Activated CD4-positive, CD25-positive, alpha-beta regulatory T cell (primary cell): Measurements from ENCODE around the gene ICOSLG.
A peak's percentile ranks its signal among the peaks of the same experiment; 100 is the strongest.
"Not testable (repeated sequence)": the region's sequence is repeated elsewhere in the genome, so short reads cannot be mapped to it uniquely, and the experiment has no call there.

Source experiments
- DNase-seq, 4 experiments: peaks; one replicate each; lab custom pipeline; 2025; lab: John Stamatoyannopoulos, UW

Gene ICOSLG

DNA sequence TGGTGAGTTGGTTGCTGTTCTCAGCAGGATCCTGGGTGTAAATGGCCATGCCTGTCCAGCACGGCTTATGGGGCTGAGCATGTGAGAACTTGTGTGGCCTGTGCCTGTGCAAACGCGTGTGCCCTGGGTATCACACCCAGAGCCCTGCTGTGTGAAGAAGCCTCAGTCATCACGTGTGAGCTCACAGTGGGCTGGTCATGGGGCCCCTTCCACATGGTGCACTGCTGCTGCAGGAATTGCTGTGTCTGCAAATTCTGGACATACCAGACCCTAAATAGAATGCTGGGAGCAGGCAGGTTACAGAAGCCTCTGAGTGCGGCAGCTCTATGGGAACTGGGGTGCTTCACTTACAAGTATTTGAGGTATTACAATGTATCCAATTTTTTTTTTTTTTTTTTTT is 17.4 kb downstream of the ICOSLG start:
- not testable (repeated sequence) for DNase-seq

DNA sequence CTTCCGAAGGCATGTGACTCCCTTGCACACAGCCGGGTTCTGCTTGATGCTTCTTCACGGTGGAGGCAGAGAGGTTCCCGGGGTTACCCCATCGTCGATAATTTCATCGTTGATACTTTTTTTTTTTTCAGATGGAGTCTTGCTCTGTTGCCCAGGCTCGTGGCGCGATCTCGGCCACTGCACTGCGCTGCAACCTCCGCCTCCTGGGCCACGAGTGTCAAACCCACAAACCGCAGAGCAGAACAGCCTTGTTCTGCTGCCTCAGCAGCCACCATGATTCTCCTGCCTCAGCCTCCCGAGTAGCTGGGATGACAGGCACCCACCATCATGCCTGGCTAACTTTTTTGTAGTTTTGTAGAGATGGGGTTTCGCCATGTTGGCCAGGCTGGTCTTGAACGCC is 20.1 kb downstream of the ICOSLG start:
- not testable (repeated sequence) for DNase-seq

DNA sequence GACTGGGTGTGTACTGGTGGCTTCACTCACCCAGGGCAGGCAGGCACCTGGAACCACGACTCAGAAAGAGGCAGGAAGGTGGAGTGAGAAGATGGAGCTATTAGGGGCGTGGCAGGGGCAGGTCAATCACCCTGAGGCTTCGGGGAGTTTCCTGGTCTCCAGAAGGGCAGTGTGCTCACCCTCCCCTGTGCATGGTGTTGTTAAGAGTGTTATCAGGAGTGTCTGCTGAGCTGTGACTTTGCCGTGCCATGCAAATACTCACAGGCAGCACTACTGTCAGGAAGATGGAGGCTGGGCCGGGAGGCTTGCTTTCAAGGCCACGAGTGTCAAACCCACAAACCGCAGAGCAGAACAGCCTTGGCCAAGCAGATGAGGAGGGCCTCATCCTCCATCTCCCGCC is 22.3 kb downstream of the ICOSLG start:
- DNase-seq = not testable (repeated sequence)

DNA sequence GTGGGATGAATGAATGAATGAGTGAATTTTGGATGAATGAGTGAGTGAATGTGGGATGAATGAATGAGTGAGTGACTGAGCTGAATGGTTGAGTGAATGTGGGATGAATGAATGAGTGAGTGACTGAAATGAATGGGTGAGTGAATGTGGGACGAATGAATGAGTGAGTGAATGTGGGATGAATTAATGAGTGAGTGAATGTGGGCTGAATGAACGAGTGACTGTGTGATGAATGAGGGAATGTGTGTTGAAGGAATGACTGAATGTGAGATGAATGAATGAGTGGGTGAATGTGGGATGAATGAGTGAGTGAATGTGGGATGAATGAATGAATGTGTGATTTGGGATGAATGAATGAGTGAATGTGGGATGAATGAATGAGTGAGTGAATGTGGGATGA is 28.8 kb downstream of the ICOSLG start:
- not testable (repeated sequence) for DNase-seq

DNA sequence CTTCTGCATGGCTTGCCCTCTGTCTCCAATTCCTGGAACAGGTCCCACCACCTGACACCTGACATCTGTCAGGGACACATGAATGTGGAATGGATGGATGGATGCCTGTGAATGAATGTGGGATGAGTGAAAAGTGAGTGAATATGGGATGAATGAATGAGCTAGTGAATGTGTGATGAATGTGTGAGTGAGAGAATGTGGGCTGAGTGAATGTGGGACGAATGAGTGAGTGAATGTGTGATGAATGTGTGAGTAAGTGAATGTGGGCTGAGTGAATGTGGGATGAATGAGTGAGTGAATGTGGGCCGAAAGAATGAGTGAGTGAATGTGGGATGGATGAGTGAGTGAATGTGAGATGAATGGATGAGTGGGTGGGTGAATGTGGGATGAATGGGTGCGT is 29.2 kb downstream of the ICOSLG start:
- DNase-seq = not testable (repeated sequence)

DNA sequence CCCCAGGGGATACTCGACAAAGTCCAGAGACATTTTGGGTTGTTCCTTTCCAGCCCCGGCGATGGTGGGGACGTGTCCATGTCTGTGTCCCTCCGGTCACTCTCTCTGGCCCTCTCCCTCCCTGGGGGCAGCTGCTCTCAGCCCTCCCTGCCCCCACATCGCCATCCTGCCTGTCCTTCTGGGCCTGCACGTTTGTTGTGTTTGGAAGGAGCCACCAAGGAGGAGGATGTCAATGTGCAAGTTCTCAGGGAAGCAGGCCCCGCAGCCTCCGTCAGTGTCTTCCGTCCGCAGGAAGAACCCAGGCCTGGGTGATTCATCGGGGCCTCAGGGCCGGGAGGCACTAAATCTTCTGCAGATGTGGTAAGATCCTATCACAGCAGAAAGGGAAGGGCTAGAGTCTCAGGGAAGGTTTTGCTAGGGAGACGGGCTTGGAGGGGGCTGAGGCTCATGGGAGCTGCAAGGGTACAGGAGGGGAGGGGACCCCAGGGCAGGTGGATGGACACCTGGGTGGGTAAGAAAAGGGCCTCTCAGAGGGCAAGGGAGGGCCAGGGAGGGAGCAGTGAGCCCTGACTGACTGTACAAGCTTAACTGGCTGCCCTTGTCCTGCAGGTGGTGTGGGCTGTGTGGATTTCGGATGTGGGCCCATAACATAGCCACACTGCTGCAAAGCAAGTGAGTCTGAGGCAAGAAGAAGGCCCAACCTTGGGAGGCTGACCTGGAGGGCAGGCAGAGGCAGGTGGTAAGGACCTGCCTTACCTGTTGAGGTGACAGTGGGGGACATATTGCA is 32.7 kb downstream of the ICOSLG start:
- not testable (repeated sequence) for DNase-seq

DNA sequence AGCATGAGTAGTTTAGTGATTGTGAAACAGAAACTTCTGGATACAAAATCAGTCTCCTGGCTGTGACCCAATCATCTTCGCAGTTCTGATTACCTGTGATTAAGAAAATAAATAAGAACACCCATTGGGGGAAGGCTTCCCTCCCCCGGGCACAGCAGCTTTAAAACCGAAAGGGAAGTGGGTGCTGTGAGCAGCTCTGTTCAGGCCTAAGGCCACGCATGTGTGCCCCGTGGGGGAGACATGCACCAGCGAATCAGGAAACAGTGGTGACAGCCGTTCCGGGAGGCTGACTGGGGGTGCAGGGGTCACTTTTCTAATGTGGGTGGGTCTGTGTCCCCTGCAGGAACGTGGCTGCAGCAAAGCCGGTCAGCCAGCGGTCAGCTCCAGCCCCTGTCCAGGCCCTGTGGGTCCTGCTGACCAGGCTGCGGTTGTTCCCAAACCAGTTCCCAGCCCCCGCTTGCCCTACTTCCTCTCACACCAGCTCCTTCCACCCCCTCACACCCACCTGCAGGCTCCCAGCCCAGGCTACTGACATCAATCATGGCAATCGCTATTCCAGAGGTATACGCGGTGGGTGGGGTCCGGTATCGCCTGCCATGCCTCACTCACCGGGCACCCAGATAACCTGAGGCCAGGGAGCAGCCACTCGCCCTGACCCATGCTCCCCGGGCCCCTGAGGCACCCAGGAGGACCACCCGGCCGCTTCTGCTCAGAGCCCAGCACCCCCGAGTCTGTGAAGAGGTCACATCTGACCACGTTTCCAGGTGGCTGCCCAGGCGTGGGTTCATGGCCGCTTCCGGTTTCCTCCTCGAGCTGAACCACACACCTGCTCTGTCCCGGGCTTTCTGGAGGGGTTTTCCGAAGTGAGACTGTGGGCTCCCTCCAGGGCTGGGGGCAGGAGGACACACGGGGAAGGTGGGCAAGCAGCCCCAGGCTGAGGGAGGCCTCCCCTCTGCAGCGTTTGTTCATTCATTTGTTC is 33.8 kb downstream of the ICOSLG start:
- not testable (repeated sequence) for DNase-seq

DNA sequence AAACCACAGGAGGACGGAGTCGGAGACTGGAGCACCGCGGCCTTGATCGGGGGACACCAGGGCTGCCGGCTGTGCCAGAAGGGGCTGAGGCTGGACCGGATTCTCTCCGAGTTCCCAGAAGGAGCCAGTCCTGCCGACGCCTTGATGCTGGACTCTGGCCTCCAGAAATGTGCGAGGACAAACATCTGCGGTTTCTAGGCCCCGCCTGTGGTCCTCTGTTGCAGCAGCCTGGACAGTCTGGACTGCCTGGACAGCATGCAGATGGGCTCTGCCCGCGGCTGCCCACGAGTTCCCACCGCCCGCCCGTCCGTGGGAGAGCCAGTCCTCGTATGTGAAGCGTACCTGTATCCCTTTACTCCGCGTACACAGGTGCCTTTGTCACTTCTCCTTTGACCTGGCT is 34.6 kb downstream of the ICOSLG start:
- not testable (repeated sequence) for DNase-seq

DNA sequence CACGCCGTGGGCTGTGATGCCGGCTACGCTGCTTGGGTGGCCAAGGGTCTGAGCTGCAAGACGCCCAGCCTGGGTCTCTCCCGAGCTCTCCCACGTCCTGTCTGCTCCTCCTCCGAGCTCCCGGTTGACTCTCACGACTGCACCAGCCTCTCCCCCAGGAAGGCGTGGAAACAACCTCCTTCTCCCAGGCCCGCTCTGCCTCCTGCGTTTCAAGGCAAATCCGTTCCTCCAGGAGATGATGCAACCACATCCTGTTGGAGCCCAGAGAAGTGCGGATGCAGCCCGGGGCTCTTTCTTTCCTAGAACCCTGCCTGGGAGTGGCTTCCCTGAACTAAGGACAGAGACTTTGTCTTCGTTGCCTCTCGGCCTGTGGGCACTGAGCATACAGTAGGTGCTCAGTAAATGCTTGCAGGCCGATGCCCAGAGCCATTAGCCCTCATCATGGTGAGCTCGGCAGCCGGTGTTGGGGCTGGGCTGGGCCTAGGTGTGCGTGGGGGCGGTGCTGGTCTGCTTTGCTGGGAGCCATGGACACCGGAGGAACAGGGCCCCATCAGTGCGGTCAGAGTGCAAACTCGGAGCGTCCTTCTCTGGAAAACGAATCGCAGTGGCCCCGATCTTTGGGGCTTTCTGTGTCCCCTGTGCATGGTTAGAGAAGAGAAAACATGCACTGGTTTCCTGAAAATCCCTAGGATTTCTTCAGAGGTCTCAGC is 38.0 kb downstream of the ICOSLG start:
- DNase-seq = not testable (repeated sequence)

DNA sequence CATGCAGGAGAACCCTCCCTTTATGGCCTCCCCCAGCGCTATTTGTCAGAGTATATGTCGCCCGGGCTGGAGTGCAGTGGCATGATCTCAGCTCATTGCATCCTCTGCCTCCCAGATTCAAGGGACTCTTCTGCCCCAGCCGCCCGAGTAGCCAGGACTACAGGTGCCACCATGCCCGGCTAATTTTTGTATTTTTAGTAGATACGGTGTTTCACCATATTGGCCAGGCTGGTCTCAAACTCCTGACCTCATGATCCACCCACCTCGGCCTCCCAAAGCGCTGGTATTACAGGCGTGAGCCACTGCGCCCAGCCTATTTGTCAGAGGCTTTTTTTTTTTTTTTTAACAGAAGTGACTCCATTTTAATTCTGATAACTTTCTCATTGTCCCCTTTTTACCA is 40.7 kb downstream of the ICOSLG start:
- not testable (repeated sequence) for DNase-seq

DNA sequence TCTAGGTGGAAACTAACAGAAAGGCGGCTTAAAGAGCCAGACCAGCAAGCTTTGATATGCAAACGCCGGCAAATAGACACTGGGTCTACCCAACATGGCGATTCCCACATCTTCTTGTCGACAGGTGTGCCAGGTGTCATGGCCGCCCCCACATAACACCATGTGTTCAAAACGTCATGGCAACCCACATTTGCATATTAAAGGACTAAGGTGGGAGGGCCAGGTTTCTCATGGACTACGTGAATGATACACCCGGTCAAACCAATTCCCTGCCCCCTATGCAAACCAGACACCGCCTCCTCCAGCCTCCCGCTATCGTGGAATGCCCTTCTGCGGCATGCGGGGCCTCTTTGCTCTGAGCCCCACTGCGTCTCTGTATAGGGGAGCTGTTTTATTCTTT is 41.3 kb downstream of the ICOSLG start:
- DNase-seq = no peak

DNA sequence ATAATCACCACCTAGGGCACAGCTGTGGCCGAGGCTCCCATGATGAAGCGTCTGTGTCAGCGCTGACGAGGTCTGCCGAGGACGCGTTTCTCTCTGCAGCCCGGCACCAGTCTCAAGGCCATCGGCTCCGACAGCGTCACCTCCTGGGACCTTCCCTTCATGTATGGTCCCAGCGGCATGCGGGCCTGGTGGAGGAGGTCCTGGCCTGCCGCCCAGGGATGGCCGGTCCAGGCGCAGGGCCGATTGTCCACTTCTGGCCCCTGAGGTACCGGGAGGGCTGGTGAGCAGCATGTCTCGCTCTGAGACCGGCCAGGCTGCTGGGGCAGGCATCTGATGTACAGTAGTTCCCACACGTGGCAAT is 43.6 kb downstream of the ICOSLG start:
- DNase-seq = not testable (repeated sequence)

DNA sequence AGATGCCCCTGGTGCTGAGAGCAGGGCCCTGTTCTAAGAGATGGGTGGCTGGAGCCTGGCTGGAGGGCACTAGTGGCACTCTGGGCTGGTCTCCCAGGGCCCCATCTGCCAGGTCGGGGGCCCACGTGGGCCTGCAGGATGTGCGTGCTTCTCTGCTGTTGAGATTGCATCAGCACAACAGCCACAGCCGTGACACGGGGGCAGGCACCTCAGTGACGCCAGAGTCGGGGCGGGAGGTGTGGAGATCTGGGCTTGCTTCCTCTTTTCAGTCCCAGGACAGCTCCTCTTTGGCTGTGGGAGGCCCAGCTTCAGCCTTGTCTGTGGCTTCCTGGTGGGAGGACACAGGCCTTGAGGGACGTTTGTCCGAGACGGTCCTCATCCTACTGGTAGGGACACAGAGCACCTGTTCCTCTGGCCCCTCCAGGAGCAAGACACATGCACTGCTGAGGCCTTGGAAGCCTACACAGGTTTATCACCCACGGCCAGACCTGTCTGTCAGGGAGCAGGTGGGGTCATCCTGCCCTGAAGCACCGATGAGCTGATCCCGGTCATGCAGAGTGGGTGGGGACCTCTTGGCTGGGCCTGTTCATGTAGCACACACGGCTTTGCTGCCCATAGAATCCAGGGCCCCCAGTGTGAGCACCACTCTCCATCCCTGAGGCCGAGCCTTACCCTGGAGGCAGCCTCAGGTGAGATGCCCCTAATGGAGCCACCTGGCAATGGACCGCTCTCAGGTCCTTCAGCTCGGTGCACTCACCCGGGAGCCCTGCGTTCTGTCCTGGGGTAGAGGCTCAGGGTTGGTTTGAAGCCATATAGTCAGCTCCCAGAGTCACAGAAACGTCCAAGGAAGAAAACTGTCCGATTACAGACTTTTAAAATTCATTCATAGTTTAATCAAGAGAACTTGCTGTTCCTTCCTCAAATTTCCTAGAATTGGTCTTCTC is 44.3 kb downstream of the ICOSLG start:
- DNase-seq = peak in 3 of 4 experiments; percentile 22 to 49 (median 24)

DNA sequence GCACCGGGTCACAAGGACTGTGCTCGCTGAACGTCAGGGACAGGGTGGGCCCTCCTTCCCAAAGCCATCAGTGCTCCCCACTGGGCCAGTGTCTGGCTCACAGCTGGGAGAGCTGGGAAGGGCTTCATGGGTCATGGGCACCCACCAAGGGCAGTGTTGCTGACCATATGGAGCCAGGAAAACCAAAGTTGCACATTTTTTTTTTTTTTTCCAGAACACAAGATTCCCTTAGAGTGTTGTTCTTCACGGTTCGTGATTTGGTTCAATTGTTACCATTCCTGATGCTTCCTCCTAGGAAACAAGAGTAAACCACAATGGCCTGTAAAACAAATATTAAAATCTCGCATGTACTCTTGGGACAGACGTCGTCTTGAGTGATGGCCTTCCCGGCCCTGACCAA is 45.9 kb downstream of the ICOSLG start:
- DNase-seq = not testable (repeated sequence)

DNA sequence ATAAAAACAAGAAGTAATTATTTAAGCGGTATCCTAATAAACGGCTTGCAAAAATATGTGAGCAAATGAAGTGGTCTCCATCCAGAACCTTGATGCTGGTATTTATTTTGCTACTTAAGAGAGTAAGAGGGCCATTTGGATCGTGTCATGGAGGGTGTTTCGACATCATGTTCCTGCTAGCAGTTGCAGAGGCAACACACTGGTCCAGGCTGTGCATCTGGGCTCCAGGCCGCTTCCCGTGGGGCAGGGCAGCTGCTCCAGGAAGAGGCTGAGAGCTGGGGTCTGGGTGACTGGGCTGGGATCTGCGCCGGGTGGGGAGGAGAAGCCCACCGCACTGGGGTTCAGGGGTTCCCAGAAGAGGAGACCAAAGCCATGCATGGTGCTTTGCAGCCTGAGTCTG is 46.3 kb downstream of the ICOSLG start:
- DNase-seq = not testable (repeated sequence)

DNA sequence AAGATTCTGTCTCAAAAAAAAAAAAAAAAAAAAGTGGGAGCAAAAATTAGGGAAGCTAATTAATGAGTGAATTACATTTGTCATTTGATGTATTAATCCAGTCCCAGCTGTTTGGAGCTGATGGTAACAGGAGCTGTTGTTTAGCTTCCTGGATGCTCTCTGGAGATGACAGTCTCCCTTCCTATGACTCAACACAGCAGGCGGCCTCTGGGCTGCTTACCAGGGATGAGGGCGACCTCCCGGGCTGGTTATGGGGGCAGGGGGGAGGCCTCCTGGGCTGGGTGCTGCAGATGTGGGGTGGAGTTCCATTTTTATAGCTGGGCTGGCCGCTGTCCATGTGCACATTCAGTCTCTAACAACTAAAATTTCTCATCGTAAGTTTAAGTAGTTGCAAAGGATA is 47.6 kb downstream of the ICOSLG start:
- not testable (repeated sequence) for DNase-seq

DNA sequence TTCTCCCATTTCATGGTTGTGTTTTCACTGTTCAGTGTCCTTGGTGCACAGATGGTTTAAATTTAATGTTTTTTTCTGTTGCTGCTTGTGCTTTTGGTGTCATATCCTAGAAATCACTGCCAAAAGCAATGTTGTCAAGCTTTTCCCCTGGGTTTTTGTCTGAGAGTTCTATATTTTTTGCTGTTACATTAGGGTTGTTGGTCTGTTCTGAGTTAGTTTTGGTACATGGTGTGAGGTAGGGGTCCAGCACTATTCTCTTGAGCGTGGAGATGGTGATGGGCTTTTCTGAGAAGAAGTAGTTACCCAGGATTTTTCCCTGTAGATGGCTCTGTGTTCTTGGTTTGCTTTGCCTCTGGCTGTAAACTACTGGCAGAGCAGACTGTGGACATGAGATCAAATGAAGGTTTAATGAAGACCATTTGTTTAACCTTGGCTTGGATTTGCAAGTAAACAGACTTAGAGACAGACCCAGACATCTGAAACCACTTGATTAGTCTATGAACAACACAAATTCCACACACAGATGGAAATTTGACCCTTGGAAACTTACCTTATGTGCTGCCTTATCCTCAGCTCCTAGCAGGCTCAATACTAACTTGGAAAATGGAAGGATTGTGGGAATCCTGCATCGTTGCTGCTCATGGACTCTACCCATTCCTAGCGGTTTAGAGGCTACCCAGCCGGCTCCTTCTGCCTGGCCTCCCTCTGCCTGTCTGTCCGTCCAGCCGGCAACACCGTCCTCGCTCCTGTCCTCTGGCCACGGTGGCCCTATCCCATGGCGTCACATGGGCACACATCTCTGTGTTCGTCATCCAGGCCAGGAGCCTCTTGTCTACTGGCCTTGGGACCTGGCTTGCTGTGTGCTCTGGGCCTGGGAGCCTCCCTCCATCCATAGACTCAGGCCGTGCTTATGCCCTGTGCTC is 50.1 kb downstream of the ICOSLG start:
- DNase-seq = not testable (repeated sequence)

DNA sequence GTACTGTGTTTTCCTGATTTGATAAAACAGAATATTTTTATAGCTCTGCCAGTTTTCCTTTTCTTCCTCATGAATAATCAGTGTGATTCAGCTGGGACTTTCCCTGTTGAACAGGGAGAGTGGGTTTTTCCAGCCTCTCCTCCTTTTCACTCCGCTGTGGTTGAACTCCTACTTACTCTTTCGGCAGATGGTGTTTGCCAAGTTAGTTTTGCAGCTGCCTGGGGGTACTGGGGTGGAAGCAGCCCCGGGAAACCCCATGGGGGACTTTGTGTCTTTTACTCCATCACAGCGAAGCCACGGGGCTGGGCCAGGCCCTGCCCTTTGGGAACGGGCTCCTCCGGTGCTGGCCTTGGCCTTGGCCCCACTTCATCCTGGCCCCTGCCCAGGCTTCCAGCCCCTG is 55.9 kb downstream of the ICOSLG start:
- not testable (repeated sequence) for DNase-seq

DNA sequence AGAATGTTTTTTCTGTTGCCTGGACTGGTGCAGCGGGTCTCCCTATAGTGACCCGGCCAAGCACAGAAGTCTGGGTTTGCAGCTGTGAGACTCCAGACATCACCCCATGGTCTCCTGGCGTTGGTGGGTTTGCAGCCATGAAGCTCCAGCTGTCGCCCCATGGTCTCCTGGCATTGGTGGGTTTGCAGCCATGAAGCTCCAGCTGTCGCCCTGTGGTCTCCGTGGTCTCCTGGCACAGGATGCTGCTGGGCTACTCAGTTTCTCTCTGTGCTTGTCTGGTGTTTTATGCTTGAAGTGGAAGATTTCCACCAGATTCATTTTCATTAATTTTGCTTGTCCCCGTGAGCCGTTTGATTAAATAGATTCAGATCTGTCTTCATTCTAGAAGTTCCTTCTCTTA is 58.5 kb downstream of the ICOSLG start:
- not testable (repeated sequence) for DNase-seq

DNA sequence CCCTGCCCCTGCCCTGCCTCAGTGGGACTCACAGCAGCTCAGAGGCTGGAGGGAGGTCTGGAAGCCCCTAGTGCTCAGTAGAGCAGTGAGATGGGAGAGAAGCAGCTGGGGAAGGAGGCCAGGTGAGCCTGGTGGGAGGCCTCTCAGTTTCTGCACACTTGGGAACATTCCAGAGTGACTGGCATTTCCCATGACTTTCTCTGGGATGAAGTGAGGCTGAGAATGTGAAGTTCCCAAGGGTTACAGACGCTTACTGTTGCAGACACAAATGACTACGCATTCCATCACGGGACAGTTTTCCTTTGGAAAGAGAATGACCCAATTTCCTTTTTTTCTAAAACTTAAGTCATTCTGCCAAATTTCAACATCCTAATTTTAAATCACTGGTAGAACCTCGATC is 59.2 kb downstream of the ICOSLG start:
- not testable (repeated sequence) for DNase-seq
